T-helper 22 cell (primary cell): ENCODE measurements around the gene CRABP1.
"Not testable (repeated sequence)": the region's sequence is repeated elsewhere in the genome, so short reads cannot be mapped to it uniquely, and the experiment has no call there.

ENCODE experiments used
- DNase-seq: peaks from one replicate; pipeline ENCODE4 v3.0.0-alpha.2; 2020; ENCODE audit warnings: low read depth

The CRABP1 gene

GRCh38 chr15:78374436-78375393, 34.6 kb downstream of the CRABP1 start:
- no peak for DNase-seq

GRCh38 chr15:78380143-78380542, 40.0 kb downstream of the CRABP1 start:
- DNase-seq = not testable (repeated sequence)

- no peak for DNase-seq
Measured at GRCh38 chr15:78382114-78382880, 42.1 kb downstream of the CRABP1 start.

GRCh38 chr15:78384651-78385050, 44.5 kb downstream of the CRABP1 start:
- no peak for DNase-seq

- no peak for DNase-seq
Measured at GRCh38 chr15:78387246-78388037, 47.3 kb downstream of the CRABP1 start.

- DNase-seq = no peak
Measured at GRCh38 chr15:78388865-78389264, 48.7 kb downstream of the CRABP1 start.

- no peak for DNase-seq
Measured at GRCh38 chr15:78389322-78389721, 49.2 kb downstream of the CRABP1 start.

- no peak for DNase-seq
Measured at GRCh38 chr15:78389738-78390137, 49.6 kb downstream of the CRABP1 start.

GRCh38 chr15:78390242-78390641, 50.1 kb downstream of the CRABP1 start:
- DNase-seq = no peak

- no peak for DNase-seq
Measured at GRCh38 chr15:78390826-78391225, 50.7 kb downstream of the CRABP1 start.

GRCh38 chr15:78391781-78392180, 51.6 kb downstream of the CRABP1 start:
- DNase-seq = no peak

- DNase-seq = no peak
Measured at GRCh38 chr15:78392430-78392829, 52.3 kb downstream of the CRABP1 start.

GRCh38 chr15:78393137-78393536, 53.0 kb downstream of the CRABP1 start:
- DNase-seq = no peak

GRCh38 chr15:78394026-78394425, 53.9 kb downstream of the CRABP1 start:
- DNase-seq = no peak

GRCh38 chr15:78394981-78395616, 54.9 kb downstream of the CRABP1 start:
- no peak for DNase-seq

GRCh38 chr15:78396186-78396814, 56.1 kb downstream of the CRABP1 start:
- DNase-seq = no peak

GRCh38 chr15:78396976-78397375, 56.8 kb downstream of the CRABP1 start:
- no peak for DNase-seq

GRCh38 chr15:78397382-78397781, 57.2 kb downstream of the CRABP1 start:
- no peak for DNase-seq
